Ishikawa (cell line): ENCODE measurements around the gene DRGX.

Experiments used
- CREB1 ChIP-seq: IDR thresholded peaks from 2 replicates; pipeline ENCODE4 v1.6.1; 2012; ENCODE audit warnings: low read depth
- TEAD4 ChIP-seq: IDR thresholded peaks from 2 replicates; pipeline ENCODE4 v1.6.1; 2012

DNA sequence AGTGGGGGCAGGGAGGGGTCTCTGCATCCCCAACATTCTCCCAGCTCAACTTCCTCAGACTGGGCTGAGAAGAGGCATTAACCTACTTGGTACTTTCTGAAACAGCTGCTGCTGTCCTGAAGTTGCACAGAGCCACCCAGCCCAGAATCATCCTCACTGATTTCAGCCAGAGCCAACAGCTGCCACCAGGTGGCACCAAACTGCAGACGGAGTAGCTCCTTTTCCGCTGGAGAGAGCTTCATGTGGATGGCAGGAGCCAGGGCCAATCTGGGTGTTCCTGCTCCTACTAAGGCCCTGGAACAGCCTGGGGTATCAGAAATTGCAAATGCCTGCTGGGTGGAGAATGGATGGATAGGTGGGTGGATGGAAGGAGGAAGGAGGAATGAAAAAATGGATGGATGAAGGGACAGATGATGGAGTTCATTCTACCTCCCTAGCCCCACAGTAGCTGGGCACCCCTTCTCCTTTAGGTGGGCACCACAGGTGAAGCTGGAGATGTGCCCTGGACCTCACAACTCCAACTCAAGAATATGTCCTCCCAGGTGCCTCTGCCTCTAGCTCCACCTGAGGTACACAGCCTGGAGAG is 11.8 kb upstream of the DRGX start:
- TF ChIP-seq CREB1, result no peak
- TF ChIP-seq TEAD4, result no peak
